H1 (cell line): ENCODE data around the gene TIMD4. TPM values are rescaled to one million over a fixed set of nuclear protein-coding genes. Genes with fewer than 3 reads are reported as not detected.

Source experiments
- CTCF ChIA-PET: fragments of 300-600 bp; sonication (Branson Sonifier 250); formaldehyde crosslinking; loops from one replicate; lab custom pipeline; 2021; ENCODE audit not compliant: partially characterized antibody; lab: Charles Lee
- POLR2A ChIA-PET: fragments of 300-600 bp; sonication (Branson Sonifier 250); formaldehyde crosslinking; loops from one replicate; lab custom pipeline; 2021; ENCODE audit warnings: inconsistent platforms; ENCODE audit not compliant: partially characterized antibody; lab: Charles Lee
- DNase-seq, 2 experiments: peaks; one replicate each; pipeline versions ENCODE4 v3.0.0 to v3.0.0-alpha.2; 2010 to 2022; ENCODE audit warnings: low spot score in 2 of 2, low read depth in 1 of 2, mixed read lengths in 1 of 2
- FAIRE-seq: peaks from 2 replicates; lab custom pipeline; 2011; peaks lifted over from hg19 to GRCh38; lab: Jason Lieb, UNC
- H2AFZ ChIP-seq: 2 replicates; pipeline ENCODE4 v1.8.1; 2012; ENCODE audit warnings: low read length, inconsistent platforms
- H2AK5ac ChIP-seq: 2 replicates; pipeline ENCODE4 v1.6.1; 2013; ENCODE audit warnings: low read depth, low read length
- H2BK120ac ChIP-seq: replicated peaks from 2 replicates; pipeline ENCODE3; 2013; ENCODE audit warnings: low read depth, low read length, inconsistent platforms
- H2BK12ac ChIP-seq: 2 replicates; pipeline ENCODE4 v1.6.1; 2013; ENCODE audit warnings: low read depth, low read length
- H2BK15ac ChIP-seq: 2 replicates; pipeline ENCODE4 v1.6.1; 2013; ENCODE audit warnings: low read length
- H2BK20ac ChIP-seq: 2 replicates; pipeline ENCODE4 v1.6.1; 2013; ENCODE audit warnings: low read length
- H2BK5ac ChIP-seq: 2 replicates; pipeline ENCODE4 v1.6.1; 2013; ENCODE audit warnings: low read depth, low read length
- H3K14ac ChIP-seq: 2 replicates; pipeline ENCODE4 v1.6.1; 2013; ENCODE audit warnings: inconsistent platforms; ENCODE audit not compliant: insufficient read length
- H3K18ac ChIP-seq: 2 replicates; pipeline ENCODE4 v1.6.1; 2013; ENCODE audit warnings: low read length; ENCODE audit errors: extremely low read depth
- H3K23ac ChIP-seq: 2 replicates; pipeline ENCODE4 v1.6.1; 2013; ENCODE audit warnings: inconsistent platforms; ENCODE audit not compliant: insufficient read length
- H3K23me2 ChIP-seq: 2 replicates; pipeline ENCODE4 v1.6.1; 2013; ENCODE audit warnings: low read depth, low read length
- H3K27ac ChIP-seq: 2 replicates; pipeline ENCODE4 v1.6.1; 2011; ENCODE audit warnings: low read depth, low read length, inconsistent platforms
- H3K27me3 ChIP-seq, 4 experiments: replicated peaks in 1 of 4; 1 replicate in 1 of 4; 2 replicates in 3 of 4; pipeline versions ENCODE4 v1.6.1 to v1.8.1; 2011 to 2013; ENCODE audit warnings: low read length in 3 of 4, mild to moderate bottlenecking in 3 of 4, inconsistent platforms in 2 of 4, mixed read lengths in 2 of 4, moderate library complexity in 1 of 4; ENCODE audit not compliant: control insufficient read depth in 3 of 4, insufficient read depth in 3 of 4; ENCODE audit errors: extremely low read depth in 1 of 4
- H3K36me3 ChIP-seq, 4 experiments: 2 replicates each; pipeline versions ENCODE4 v1.6.1 to v1.8.1; 2011 to 2013; ENCODE audit warnings: mild to moderate bottlenecking in 4 of 4, low read length in 3 of 4, moderate library complexity in 2 of 4, control low read depth in 1 of 4, inconsistent platforms in 1 of 4; ENCODE audit not compliant: insufficient read depth in 4 of 4, control insufficient read depth in 2 of 4
- H3K4ac ChIP-seq: replicated peaks from 2 replicates; pipeline ENCODE3; 2013; ENCODE audit warnings: low read length, low read depth, mixed read lengths, inconsistent platforms; ENCODE audit not compliant: insufficient read length
- H3K4me1 ChIP-seq, 4 experiments: replicated peaks in 1 of 4; 1 replicate in 1 of 4; 2 replicates in 3 of 4; pipeline versions ENCODE4 v1.6.1 to v1.8.1; 2011 to 2013; ENCODE audit warnings: low read length in 3 of 4, inconsistent platforms in 2 of 4, mixed read lengths in 1 of 4; ENCODE audit not compliant: insufficient read depth in 4 of 4, control insufficient read depth in 3 of 4
- H3K4me2 ChIP-seq, 2 experiments: 2 replicates each; pipeline versions ENCODE4 v1.6.1 to v1.8.1; 2011 to 2013; ENCODE audit warnings: low read depth in 2 of 2, low read length in 2 of 2, control low read depth in 1 of 2, inconsistent platforms in 1 of 2, mild to moderate bottlenecking in 1 of 2; ENCODE audit not compliant: insufficient read depth in 1 of 2
- H3K4me3 ChIP-seq, 4 experiments: fragments of 200-600, 300-600 bp in 1 of 4; sonication (generic), shearing (Covaris generic), sonication (Bioruptor Twin) in 1 of 4; 2 replicates each; pipeline versions ENCODE4 v1.5.1 to v1.8.1; 2011 to 2016; ENCODE audit warnings: low read length in 4 of 4, low read depth in 3 of 4, control low read depth in 2 of 4, inconsistent platforms in 2 of 4, mild to moderate bottlenecking in 2 of 4, mixed read lengths in 1 of 4, moderate library complexity in 1 of 4; ENCODE audit not compliant: insufficient read depth in 2 of 4; ENCODE audit errors: extremely low read depth in 1 of 4
- H3K56ac ChIP-seq: replicated peaks from 2 replicates; pipeline ENCODE3; 2013; ENCODE audit warnings: low read depth, mild to moderate bottlenecking, mixed read lengths, low read length, inconsistent platforms; ENCODE audit not compliant: insufficient read length
- H3K79me1 ChIP-seq: 2 replicates; pipeline ENCODE4 v1.6.1; 2013; ENCODE audit warnings: low read depth, low read length, control low read depth
- H3K79me2 ChIP-seq, 2 experiments: 2 replicates each; pipeline versions ENCODE4 v1.6.1 to v1.8.1; 2012 to 2013; ENCODE audit warnings: low read length in 2 of 2, mild to moderate bottlenecking in 2 of 2, inconsistent platforms in 1 of 2; ENCODE audit not compliant: insufficient read depth in 2 of 2, control insufficient read depth in 1 of 2
- H3K9ac ChIP-seq, 4 experiments: replicated peaks in 1 of 4; 1 replicate in 1 of 4; 2 replicates in 3 of 4; pipeline versions ENCODE4 v1.6.1 to v1.8.1; 2011 to 2013; ENCODE audit warnings: low read depth in 3 of 4, low read length in 3 of 4, control low read depth in 2 of 4, mild to moderate bottlenecking in 2 of 4, moderate library complexity in 2 of 4, inconsistent platforms in 1 of 4; ENCODE audit errors: extremely low read depth in 1 of 4
- H3K9me3 ChIP-seq, 2 experiments: 2 replicates each; pipeline versions ENCODE4 v1.6.1 to v1.8.1; 2012 to 2013; ENCODE audit warnings: mild to moderate bottlenecking in 2 of 2, moderate library complexity in 2 of 2, control low read depth in 1 of 2, inconsistent platforms in 1 of 2, low read depth in 1 of 2, low read length in 1 of 2, mixed read lengths in 1 of 2; ENCODE audit not compliant: insufficient read depth in 2 of 2
- H4K20me1 ChIP-seq, 2 experiments: replicated peaks in 1 of 2; 2 replicates each; pipeline versions ENCODE3 to v1.8.1; 2011 to 2013; ENCODE audit warnings: inconsistent platforms in 2 of 2, low read length in 2 of 2, mild to moderate bottlenecking in 1 of 2; ENCODE audit not compliant: insufficient read depth in 2 of 2, control insufficient read depth in 1 of 2
- H4K5ac ChIP-seq: 2 replicates; pipeline ENCODE4 v1.6.1; 2013; ENCODE audit warnings: low read length, low read depth, mixed read lengths, inconsistent platforms; ENCODE audit not compliant: insufficient read length
- H4K8ac ChIP-seq: 2 replicates; pipeline ENCODE4 v1.8.0; 2013; ENCODE audit warnings: mild to moderate bottlenecking, moderate library complexity, low read length, inconsistent platforms; ENCODE audit not compliant: insufficient read depth; ENCODE audit errors: extremely low read depth
- H4K91ac ChIP-seq: replicated peaks from 2 replicates; pipeline ENCODE3; 2013; ENCODE audit warnings: low read length, mixed read lengths, inconsistent platforms; ENCODE audit not compliant: insufficient read length
- CTBP2 ChIP-seq: IDR thresholded peaks from 2 replicates; pipeline ENCODE4 v1.7.0; 2011; ENCODE audit warnings: borderline replicate concordance, mild to moderate bottlenecking, moderate library complexity, mixed read lengths, low read length; ENCODE audit not compliant: insufficient read depth, insufficient read length
- MAX ChIP-seq: IDR thresholded peaks from 2 replicates; pipeline ENCODE4 v1.6.1; 2012; ENCODE audit warnings: inconsistent platforms
- POU5F1 ChIP-seq: IDR thresholded peaks from 2 replicates; pipeline ENCODE4 v1.6.1; 2011; ENCODE audit warnings: low read depth, mild to moderate bottlenecking, low read length, moderate library complexity
- RNF2 ChIP-seq: fragments of 200-900, 300-1000 bp; sonication (generic); IDR thresholded peaks from 2 replicates; pipeline ENCODE4 v1.7.1; 2016; ENCODE audit warnings: borderline replicate concordance, low read depth, mild to moderate bottlenecking, antibody characterized with exemption, low read length; ENCODE audit not compliant: poor library complexity, severe bottlenecking; ENCODE audit errors: missing control alignments
- SAP30 ChIP-seq: fragments of 300-600 bp; sonication (generic); IDR thresholded peaks from 2 replicates; pipeline ENCODE4 v1.7.1; 2012; ENCODE audit warnings: low read length, moderate library complexity, mild to moderate bottlenecking, inconsistent platforms; ENCODE audit not compliant: insufficient read depth, insufficient replicate concordance
- SIRT6 ChIP-seq: IDR thresholded peaks from one replicate; pipeline ENCODE4 v1.7.1; 2012; ENCODE audit warnings: low read length, inconsistent platforms
- SP4 ChIP-seq: IDR thresholded peaks from 2 replicates; pipeline ENCODE4 v1.6.1; 2012; ENCODE audit warnings: low read length, inconsistent platforms
- TAF1 ChIP-seq: IDR thresholded peaks from 2 replicates; pipeline ENCODE4 v1.6.1; 2011; ENCODE audit warnings: mild to moderate bottlenecking, low read depth, low read length
- TBP ChIP-seq: IDR thresholded peaks from 2 replicates; pipeline ENCODE4 v1.6.1; 2011; ENCODE audit warnings: low read depth, low read length, improper control_type of control experiment
- TEAD4 ChIP-seq: IDR thresholded peaks from 2 replicates; pipeline ENCODE4 v1.6.1; 2012; ENCODE audit warnings: low read depth, low read length, inconsistent platforms, mixed read lengths
- USF2 ChIP-seq: IDR thresholded peaks from 2 replicates; pipeline ENCODE4 v1.6.1; 2011; ENCODE audit warnings: low read length, improper control_type of control experiment
- YY1 ChIP-seq: IDR thresholded peaks from 2 replicates; pipeline ENCODE4 v1.6.1; 2011; ENCODE audit warnings: low read depth, mild to moderate bottlenecking, low read length
- WGBS, 2 experiments: shearing (Covaris generic) in 1 of 2; methylation state at CpG; one replicate each; pipeline versions ENCODE4 v1.1.6 to v1.1.7; 2013 to 2015; ENCODE audit warnings: low lambda C conversion rate in 2 of 2, mixed read lengths in 2 of 2, inconsistent platforms in 1 of 2, low coverage in 1 of 2, missing lambda C conversion rate in 1 of 2; ENCODE audit not compliant: insufficient replicate concordance in 2 of 2, insufficient coverage in 1 of 2, insufficient read length in 1 of 2; ENCODE audit errors: extremely low coverage in 1 of 2, missing lambda C conversion rate in 1 of 2; 5-methylcytosine and 5-hydroxymethylcytosine counted together
- polyA plus RNA-seq, 7 experiments: library from polyadenylated mRNA; depleted of rRNA in 3 of 7; stranded (reverse) in 5 of 7; unstranded in 2 of 7; fragments of >200 nt in 5 of 7; fragments of 200-250 nt in 2 of 7; gene quantifications; 1 replicate in 5 of 7; 2 replicates in 1 of 7; 4 replicates in 1 of 7; pipeline versions ENCODE4 v1.2.1 to v1.2.3, GENCODE V29; 2011 to 2013; ENCODE audit warnings: missing spikeins in 2 of 7, mixed read lengths in 2 of 7
- total RNA-seq: library from RNA; stranded (reverse); fragmentation: NEBNext Ultra II Directional; extraction: Animal tissue kit (Norgen Biotek cat#: 25700); gene quantifications from 2 replicates; pipeline ENCODE4 v1.2.1, GENCODE V29; 2021

The TIMD4 gene
- total and polyA plus RNA-seq, 2 of the 8 experiments (the other 6 are each of a cell fraction or from before 2014, with no cell fraction given), result not detected

DNA sequence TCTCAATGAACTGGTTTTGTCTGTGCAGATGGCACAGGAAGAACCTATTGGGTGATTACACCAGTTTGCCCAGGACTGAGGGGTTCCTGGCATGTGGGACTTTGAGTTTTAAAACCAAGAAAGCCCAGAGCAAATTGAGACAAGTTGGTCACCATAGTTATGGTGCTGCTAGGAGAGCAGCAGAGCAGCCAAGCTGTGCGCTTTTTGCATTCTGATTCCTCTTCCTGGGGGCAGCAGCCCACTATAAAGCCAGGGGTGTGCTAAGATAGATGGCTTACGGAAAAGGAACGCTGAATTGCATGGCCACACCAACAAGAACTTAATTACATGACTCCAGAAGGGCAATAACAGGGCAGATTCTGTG lies 49.7 kb downstream of the TIMD4 start:
- peak overlapping the region; percentile 95 for H3K18ac ChIP-seq
- peaks cover 2% of the 10 kb centered on the region; the same call in 1 of the 2 replicates for H3K23me2 ChIP-seq
- H3K79me2 ChIP-seq, result no peaks in the 10 kb centered on the region
- H4K91ac ChIP-seq, result peak overlapping the region; percentile 98
- H2BK12ac ChIP-seq, result peak overlapping the region; percentile 99
- H2BK5ac ChIP-seq, result peak overlapping the region; percentile 100
- peak overlapping the region; percentile 59 to 60 for H3K4me2 ChIP-seq
- no peak overlapping the region for H2AFZ ChIP-seq
- H2AK5ac ChIP-seq, result peak overlapping the region; percentile 99
- H4K8ac ChIP-seq, result no peak overlapping the region
- H3K27me3 ChIP-seq, result peaks cover 0 to 22% (median 5%) of the 10 kb centered on the region in 4 experiments; a peak in 5 of 7 replicates
- no peaks in the 10 kb centered on the region for H3K9me3 ChIP-seq
- H3K4ac ChIP-seq, result peak overlapping the region; percentile 95
- H3K4me1 ChIP-seq, result peaks cover 9 to 19% (median 15%) of the 10 kb centered on the region in 4 experiments; a peak in 6 of 7 replicates
- no peak overlapping the region for H3K23ac ChIP-seq
- peak overlapping the region; percentile 26 for H4K5ac ChIP-seq
- H3K4me3 ChIP-seq, result peak overlapping the region in 1 of 4 experiments; percentile 33; a peak in 2 of 8 replicates
- peak; percentile 45 for FAIRE-seq
- H3K56ac ChIP-seq, result peak overlapping the region; percentile 43
- WGBS, 2 experiments, result 60% methylated on average over 3 of the region's 3 CpGs; no CpG with 5 or more reads in 1 of the 2 experiments
- H3K14ac ChIP-seq, result no peak overlapping the region
- ChIA-PET CTCF (interaction anchor here (1.0 to 1.4 kb wide), 2 partner anchors 24 to 219 kb away, joined by 3 to 7 read pairs; no protein-coding TSS in a partner anchor), POLR2A (interaction anchor here (1.1 to 1.6 kb wide), 3 partner anchors 9 to 29 kb away, joined by 3 to 6 read pairs (median 5); no protein-coding TSS in a partner anchor)
- peak overlapping the region in 1 of 4 experiments; percentile 53; a peak in 2 of 7 replicates for H3K9ac ChIP-seq
- H2BK20ac ChIP-seq, result peak overlapping the region; percentile 99
- no peak for DNase-seq
- H3K36me3 ChIP-seq, result no peaks in the 10 kb centered on the region
- H4K20me1 ChIP-seq, result no peaks in the 10 kb centered on the region
- no peak overlapping the region; the same call in 1 of the 2 replicates for H2BK15ac ChIP-seq
- H3K27ac ChIP-seq, result peak overlapping the region; percentile 80
- H2BK120ac ChIP-seq, result peak overlapping the region; percentile 97
- H3K79me1 ChIP-seq, result no peaks in the 10 kb centered on the region
- TF ChIP-seq RNF2 (no peak), CTBP2 (no peak), SAP30 (no peak), TEAD4 (no peak), TAF1 (no peak), YY1 (no peak), SP4 (no peak), POU5F1 (no peak), USF2 (no peak), TBP (no peak), SIRT6 (no peak), MAX (no peak)
